Neural cell (in vitro differentiated cells): ENCODE results near the gene HS3ST2.
"Not testable (repeated sequence)": the region's sequence is repeated elsewhere in the genome, so short reads cannot be mapped to it uniquely, and the experiment has no call there.

Experiments used
- EP300 ChIP-seq: fragments of 450-650 bp; conservative IDR thresholded peaks from 2 replicates; pipeline ENCODE4 v1.6.1; 2014; ENCODE audit warnings: antibody characterized with exemption, mild to moderate bottlenecking, moderate library complexity; ENCODE audit not compliant: poor library complexity, severe bottlenecking
- EZH2 ChIP-seq: fragments of 200-600, 300-800 bp; shearing (Covaris generic), sonication (generic); IDR thresholded peaks from 2 replicates; pipeline ENCODE4 v1.6.1; 2014; ENCODE audit warnings: antibody characterized with exemption, low read length, borderline replicate concordance, mild to moderate bottlenecking; ENCODE audit not compliant: insufficient read depth, poor library complexity, severe bottlenecking
- MXI1 ChIP-seq: fragments of 450-650 bp; conservative IDR thresholded peaks from 2 replicates; pipeline ENCODE4 v1.6.1; 2014; ENCODE audit warnings: antibody characterized with exemption, mild to moderate bottlenecking; ENCODE audit not compliant: poor library complexity, severe bottlenecking
- POLR2AphosphoS5 ChIP-seq: IDR thresholded peaks from 2 replicates; pipeline ENCODE4 v1.6.1; 2012
- RAD21 ChIP-seq: fragments of 450-650 bp; conservative IDR thresholded peaks from 2 replicates; pipeline ENCODE4 v1.6.1; 2014; ENCODE audit warnings: antibody characterized with exemption, mild to moderate bottlenecking, moderate library complexity
- TAF1 ChIP-seq: IDR thresholded peaks from 2 replicates; pipeline ENCODE4 v1.6.1; 2012; ENCODE audit warnings: low read depth
- TF ChIP-seq, protein P1 (sequence below): fragments of 450-650 bp; IDR thresholded peaks from 2 replicates; pipeline ENCODE4 v1.5.1; 2014; ENCODE audit warnings: antibody characterized with exemption, mild to moderate bottlenecking, moderate library complexity; ENCODE audit not compliant: poor library complexity, severe bottlenecking
- TF ChIP-seq, protein P2 (sequence below): IDR thresholded peaks from 2 replicates; pipeline ENCODE4 v1.6.1; 2012; ENCODE audit warnings: borderline replicate concordance

DNA sequence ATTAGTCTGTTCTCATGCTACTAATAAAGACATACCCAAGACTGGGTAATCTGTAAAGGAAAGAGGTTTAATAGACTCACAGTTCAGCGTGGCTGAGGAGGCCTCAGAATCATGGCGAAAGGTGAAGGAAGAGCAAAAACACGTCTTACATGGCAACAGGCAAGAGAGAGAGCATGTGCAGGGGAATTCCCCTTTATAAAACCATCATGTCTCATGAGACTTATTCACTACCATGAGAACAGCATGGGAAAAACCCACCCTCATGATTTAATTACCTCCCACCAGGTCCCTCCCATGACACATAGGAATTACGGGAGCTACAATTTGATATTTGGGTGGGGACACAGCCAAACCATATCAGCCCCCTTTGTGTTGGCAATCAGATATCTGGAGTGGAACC is 85.6 kb downstream of the HS3ST2 start:
- not testable (repeated sequence) for TF ChIP-seq RAD21, EP300, EZH2, POLR2AphosphoS5, MXI1, TAF1
- TF ChIP-seq, protein P1, sequence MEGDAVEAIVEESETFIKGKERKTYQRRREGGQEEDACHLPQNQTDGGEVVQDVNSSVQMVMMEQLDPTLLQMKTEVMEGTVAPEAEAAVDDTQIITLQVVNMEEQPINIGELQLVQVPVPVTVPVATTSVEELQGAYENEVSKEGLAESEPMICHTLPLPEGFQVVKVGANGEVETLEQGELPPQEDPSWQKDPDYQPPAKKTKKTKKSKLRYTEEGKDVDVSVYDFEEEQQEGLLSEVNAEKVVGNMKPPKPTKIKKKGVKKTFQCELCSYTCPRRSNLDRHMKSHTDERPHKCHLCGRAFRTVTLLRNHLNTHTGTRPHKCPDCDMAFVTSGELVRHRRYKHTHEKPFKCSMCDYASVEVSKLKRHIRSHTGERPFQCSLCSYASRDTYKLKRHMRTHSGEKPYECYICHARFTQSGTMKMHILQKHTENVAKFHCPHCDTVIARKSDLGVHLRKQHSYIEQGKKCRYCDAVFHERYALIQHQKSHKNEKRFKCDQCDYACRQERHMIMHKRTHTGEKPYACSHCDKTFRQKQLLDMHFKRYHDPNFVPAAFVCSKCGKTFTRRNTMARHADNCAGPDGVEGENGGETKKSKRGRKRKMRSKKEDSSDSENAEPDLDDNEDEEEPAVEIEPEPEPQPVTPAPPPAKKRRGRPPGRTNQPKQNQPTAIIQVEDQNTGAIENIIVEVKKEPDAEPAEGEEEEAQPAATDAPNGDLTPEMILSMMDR: not testable (repeated sequence)
- TF ChIP-seq, protein P2, sequence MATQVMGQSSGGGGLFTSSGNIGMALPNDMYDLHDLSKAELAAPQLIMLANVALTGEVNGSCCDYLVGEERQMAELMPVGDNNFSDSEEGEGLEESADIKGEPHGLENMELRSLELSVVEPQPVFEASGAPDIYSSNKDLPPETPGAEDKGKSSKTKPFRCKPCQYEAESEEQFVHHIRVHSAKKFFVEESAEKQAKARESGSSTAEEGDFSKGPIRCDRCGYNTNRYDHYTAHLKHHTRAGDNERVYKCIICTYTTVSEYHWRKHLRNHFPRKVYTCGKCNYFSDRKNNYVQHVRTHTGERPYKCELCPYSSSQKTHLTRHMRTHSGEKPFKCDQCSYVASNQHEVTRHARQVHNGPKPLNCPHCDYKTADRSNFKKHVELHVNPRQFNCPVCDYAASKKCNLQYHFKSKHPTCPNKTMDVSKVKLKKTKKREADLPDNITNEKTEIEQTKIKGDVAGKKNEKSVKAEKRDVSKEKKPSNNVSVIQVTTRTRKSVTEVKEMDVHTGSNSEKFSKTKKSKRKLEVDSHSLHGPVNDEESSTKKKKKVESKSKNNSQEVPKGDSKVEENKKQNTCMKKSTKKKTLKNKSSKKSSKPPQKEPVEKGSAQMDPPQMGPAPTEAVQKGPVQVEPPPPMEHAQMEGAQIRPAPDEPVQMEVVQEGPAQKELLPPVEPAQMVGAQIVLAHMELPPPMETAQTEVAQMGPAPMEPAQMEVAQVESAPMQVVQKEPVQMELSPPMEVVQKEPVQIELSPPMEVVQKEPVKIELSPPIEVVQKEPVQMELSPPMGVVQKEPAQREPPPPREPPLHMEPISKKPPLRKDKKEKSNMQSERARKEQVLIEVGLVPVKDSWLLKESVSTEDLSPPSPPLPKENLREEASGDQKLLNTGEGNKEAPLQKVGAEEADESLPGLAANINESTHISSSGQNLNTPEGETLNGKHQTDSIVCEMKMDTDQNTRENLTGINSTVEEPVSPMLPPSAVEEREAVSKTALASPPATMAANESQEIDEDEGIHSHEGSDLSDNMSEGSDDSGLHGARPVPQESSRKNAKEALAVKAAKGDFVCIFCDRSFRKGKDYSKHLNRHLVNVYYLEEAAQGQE: not testable (repeated sequence)
